K562 (cell line): Measurements from ENCODE around the gene LAT. TPM values are rescaled to one million over a fixed set of nuclear protein-coding genes. Genes with fewer than 3 reads are reported as not detected.

ENCODE experiments used
- ATAC-seq: fragments of 200-7000 bp; cut with Tn5 transposase; 3 replicates; pipeline ENCODE4 v1.9.1; 2020; ENCODE audit warnings: moderate library complexity
- BruUV-seq: library from RNA; stranded (reverse); fragments of 400-500 nt; replicated peaks from 2 replicates; lab custom pipeline; 2021; lab: Mats Ljungman, UMichigan
- CTCF ChIA-PET: fragments of 300-600 bp; formaldehyde crosslinking; extraction: SDS; loops from one replicate; lab custom pipeline; 2021; ENCODE audit warnings: low intra/inter-chr PET ratio; lab: Yijun Ruan, JAX
- POLR2A ChIA-PET: fragments of 300-600, 350-650 bp; sonication (Branson Sonifier 250); formaldehyde crosslinking; extraction: SDS; loops from one replicate; lab custom pipeline; 2021; ENCODE audit warnings: antibody characterized with exemption, inconsistent platforms; lab: Yijun Ruan, JAX
- DNase-seq, 4 experiments: peaks; one replicate each; pipeline versions ENCODE4 v3.0.0 to v3.0.0-alpha.2; 2011 to 2018; ENCODE audit warnings: low spot score in 3 of 4, mixed read lengths in 3 of 4; ENCODE audit errors: extremely low read depth in 1 of 4
- FAIRE-seq: peaks from 2 replicates; lab custom pipeline; 2011; peaks lifted over from hg19 to GRCh38; lab: Jason Lieb, UNC
- H2AFZ ChIP-seq: 2 replicates; pipeline ENCODE4 v1.6.0; 2011; ENCODE audit warnings: low read depth, low read length, control low read depth, inconsistent platforms
- H3K27ac ChIP-seq: fragments of 200-600 bp; 3 replicates; pipeline ENCODE4 v1.8.0; 2011; ENCODE audit warnings: low read depth, mild to moderate bottlenecking, control low read depth, inconsistent platforms, low read length, moderate library complexity, mixed read lengths; ENCODE audit errors: extremely low read depth
- H3K27me3 ChIP-seq, 2 experiments: fragments of 300-600 bp in 1 of 2; 2 replicates in 1 of 2; 3 replicates in 1 of 2; pipeline versions ENCODE4 v1.6.0 to v1.8.0; 2011; ENCODE audit warnings: inconsistent platforms in 2 of 2, low read length in 2 of 2, mild to moderate bottlenecking in 1 of 2, mixed read lengths in 1 of 2, moderate library complexity in 1 of 2; ENCODE audit not compliant: control insufficient read depth in 2 of 2, insufficient read depth in 2 of 2
- H3K36me3 ChIP-seq: fragments of 300-600 bp; 3 replicates; pipeline ENCODE4 v1.8.0; 2011; ENCODE audit warnings: mild to moderate bottlenecking, low read length, inconsistent platforms; ENCODE audit not compliant: control insufficient read depth, insufficient read depth
- H3K4me1 ChIP-seq, 2 experiments: fragments of 200-600 bp in 1 of 2; replicated peaks in 1 of 2; 2 replicates in 1 of 2; 3 replicates in 1 of 2; pipeline versions ENCODE4 v1.5.1 to v1.8.0; 2011; ENCODE audit warnings: inconsistent platforms in 2 of 2, low read length in 2 of 2, mild to moderate bottlenecking in 1 of 2, mixed read lengths in 1 of 2, moderate library complexity in 1 of 2; ENCODE audit not compliant: control insufficient read depth in 2 of 2, insufficient read depth in 2 of 2
- H3K4me2 ChIP-seq: 2 replicates; pipeline ENCODE4 v1.6.1; 2011; ENCODE audit warnings: low read length, control low read depth, inconsistent platforms, mixed read lengths; ENCODE audit not compliant: insufficient read depth
- H3K4me3 ChIP-seq: fragments of 200-600 bp; sonication (generic), shearing (Covaris generic); 2 replicates; pipeline ENCODE4 v1.5.1; 2016; ENCODE audit warnings: control low read depth, inconsistent platforms
- H3K79me2 ChIP-seq: fragments of 200-600 bp; 3 replicates; pipeline ENCODE4 v1.8.0; 2011; ENCODE audit warnings: low read length, inconsistent platforms; ENCODE audit not compliant: control insufficient read depth, insufficient read depth
- H3K9ac ChIP-seq, 2 experiments: 2 replicates each; pipeline versions ENCODE4 v1.6.0 to v1.6.1; 2011; ENCODE audit warnings: low read depth in 2 of 2, low read length in 2 of 2, control low read depth in 1 of 2, inconsistent platforms in 1 of 2, mild to moderate bottlenecking in 1 of 2, mixed read lengths in 1 of 2; ENCODE audit not compliant: insufficient read depth in 1 of 2
- H3K9me1 ChIP-seq: one replicate; pipeline ENCODE4 v1.6.0; 2011; ENCODE audit warnings: inconsistent platforms, mild to moderate bottlenecking, low read length, moderate library complexity; ENCODE audit not compliant: control insufficient read depth, insufficient read depth
- H3K9me3 ChIP-seq: replicated peaks from 2 replicates; pipeline ENCODE4 v1.5.1; 2011; ENCODE audit warnings: low read depth, low read length, inconsistent platforms; ENCODE audit not compliant: control insufficient read depth, insufficient read depth
- H4K20me1 ChIP-seq: replicated peaks from 2 replicates; pipeline ENCODE4 v1.6.1; 2011; ENCODE audit warnings: low read length, inconsistent platforms, mixed read lengths; ENCODE audit not compliant: control insufficient read depth, insufficient read depth
- CBX5 ChIP-seq: IDR thresholded peaks from 2 replicates; pipeline ENCODE4 v1.6.1; 2014; ENCODE audit warnings: low read depth, borderline replicate concordance
- DACH1 ChIP-seq: fragments of 450-650 bp; IDR thresholded peaks from 2 replicates; pipeline ENCODE4 v1.6.1; 2018; ENCODE audit not compliant: partially characterized antibody
- FIP1L1 ChIP-seq: fragments of 200-400 bp; formaldehyde crosslinking; IDR thresholded peaks from 2 replicates; pipeline ENCODE4 v1.6.1; 2018; ENCODE audit warnings: mild to moderate bottlenecking, low read depth, low read length; ENCODE audit not compliant: poor library complexity, severe bottlenecking
- PRMT5 ChIP-seq: sonication (generic); formaldehyde crosslinking; IDR thresholded peaks from 2 replicates; pipeline ENCODE4 v1.5.0; 2020; ENCODE audit warnings: missing genetic modification reagents
- RAD21 ChIP-seq, 2 experiments: fragments of 250-450 bp in 1 of 2; fragments of 450-650 bp in 1 of 2; sonication (Bioruptor Pico) in 1 of 2; formaldehyde crosslinking in 1 of 2; IDR thresholded peaks in 1 of 2; conservative IDR thresholded peaks in 1 of 2; 2 replicates each; pipeline versions ENCODE4 v1.4.0 to v1.8.0; 2020 to 2022; ENCODE audit warnings: mild to moderate bottlenecking in 2 of 2, moderate library complexity in 1 of 2
- SPI1 ChIP-seq: IDR thresholded peaks from 2 replicates; pipeline ENCODE4 v1.6.1; 2011; ENCODE audit warnings: low read depth, low read length, control low read depth, borderline replicate concordance
- TEAD1 ChIP-seq, 2 experiments: fragments of 450-650 bp in 1 of 2; sonication (generic) in 1 of 2; formaldehyde crosslinking; IDR thresholded peaks; 2 replicates each; pipeline versions ENCODE4 v1.4.0 to v1.8.0; 2020 to 2022; ENCODE audit warnings: mild to moderate bottlenecking in 2 of 2, missing genetic modification reagents in 1 of 2
- TRIM28 ChIP-seq: fragments of 450-650 bp; IDR thresholded peaks from 2 replicates; pipeline ENCODE4 v1.6.1; 2017
- ZBED1 ChIP-seq: IDR thresholded peaks from 2 replicates; pipeline ENCODE4 v1.6.1; 2014
- ZNF699 ChIP-seq: fragments of 250-450 bp; sonication (Bioruptor Pico); IDR thresholded peaks from 2 replicates; pipeline ENCODE4 v1.8.0; 2021; ENCODE audit warnings: mild to moderate bottlenecking, moderate library complexity; ENCODE audit not compliant: insufficient replicate concordance
- ZNF75A ChIP-seq: fragments of 450-650 bp; formaldehyde crosslinking; IDR thresholded peaks from 2 replicates; pipeline ENCODE4 v1.4.0; 2020; ENCODE audit warnings: mild to moderate bottlenecking
- WGBS: fragments of 100-300 bp; shearing (Covaris generic); methylation state at CpG from one replicate; pipeline ENCODE4 v1.1.6; 2016; ENCODE audit warnings: low coverage, mixed read lengths; ENCODE audit not compliant: insufficient coverage; ENCODE audit errors: missing lambda C conversion rate; 5-methylcytosine and 5-hydroxymethylcytosine counted together
- in situ Hi-C: fragments of 300-500 bp; cut with MboI; formaldehyde crosslinking; loops from 4 replicates; pipeline ENCODE4 v1.15.0; 2018; ENCODE audit warnings: inconsistent platforms, mixed read lengths
- intact Hi-C: fragments of 100-400 bp; cut with micrococcal nuclease; formaldehyde crosslinking; loops from 2 replicates; pipeline ENCODE4 v1.14.2; 2022
- polyA plus RNA-seq, 8 experiments: library from polyadenylated mRNA; depleted of rRNA in 4 of 8; stranded (reverse) in 5 of 8; unstranded in 3 of 8; fragments of >200 nt; fragmentation: Nextera tagmentation in 2 of 8; fragmentation: Illumina TruSeq in 1 of 8; extraction: Ambion mirVana in 2 of 8; extraction: Trizol in 1 of 8; gene quantifications; 2 replicates each; pipeline versions ENCODE4 v1.2.1 to v1.2.3, GENCODE V29; 2011 to 2014; ENCODE audit warnings: inconsistent platforms in 1 of 8, missing spikeins in 1 of 8
- total RNA-seq, 7 experiments: library from RNA; depleted of rRNA in 6 of 7; stranded (reverse); fragments of >200 nt in 6 of 7; fragmentation: Illumina TruSeq in 2 of 7; extraction: Trizol in 2 of 7; gene quantifications; 2 replicates each; pipeline versions ENCODE4 v1.2.1 to v1.2.3, GENCODE V29; 2011 to 2021; ENCODE audit warnings: low replicate concordance in 1 of 7
- TF ChIP-seq, protein P1 (sequence below), 2 experiments: fragments of 450-650 bp; formaldehyde crosslinking in 1 of 2; IDR thresholded peaks; 2 replicates each; pipeline versions ENCODE4 v1.4.0 to v1.6.1; 2014 to 2020; ENCODE audit warnings: mild to moderate bottlenecking in 2 of 2, borderline replicate concordance in 1 of 2, low read depth in 1 of 2

Gene LAT
- total and polyA plus RNA-seq, 9 of the 15 experiments (the other 6 are each of a cell fraction or from before 2014, with no cell fraction given) = 0.40 to 4.2 (median 1.3) TPM

DNA sequence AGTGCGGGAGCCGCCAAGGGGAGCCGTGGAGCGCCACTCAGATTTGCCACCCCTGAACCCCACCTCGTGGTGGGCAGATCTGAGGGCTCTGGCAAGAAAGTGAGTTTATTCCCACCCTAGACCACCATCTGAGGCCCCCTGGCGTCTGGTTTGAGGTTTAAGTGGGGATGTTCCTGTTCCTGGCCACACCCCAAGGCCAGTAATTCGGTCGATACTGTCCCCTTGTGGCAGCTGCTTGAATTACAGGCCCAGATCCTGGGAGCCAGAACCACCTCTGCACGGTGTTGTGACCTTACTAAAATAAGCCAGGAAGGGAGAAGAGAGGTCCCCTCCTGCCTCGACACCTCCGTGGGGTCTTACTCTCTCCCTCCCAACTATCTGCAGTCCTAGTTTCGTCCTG is 3.3 kb upstream of the LAT start:
- in situ Hi-C loops = loop anchor here (10.0 to 25.0 kb wide), 2 partner anchors 103 to 1231 kb away; no protein-coding TSS in a partner anchor
- Histone ChIP-seq H3K4me3 (no peak overlapping the region), H3K9me1 (peaks cover 3% of the 10 kb centered on the region), H3K4me2 (no peak overlapping the region), H3K79me2 (no peaks in the 10 kb centered on the region), H3K36me3 (peaks cover 45% of the 10 kb centered on the region), H3K9me3 (peaks cover 5% of the 10 kb centered on the region; the same call in 1 of the 2 replicates), H4K20me1 (no peaks in the 10 kb centered on the region), H3K9ac (no peak overlapping the region), H3K4me1 (peaks cover 2 to 37% of the 10 kb centered on the region in 2 experiments; a peak in 1 of 5 replicates), H3K27ac (no peak overlapping the region), H3K27me3 (no peaks in the 10 kb centered on the region), H2AFZ (no peak overlapping the region)
- peak; percentile 88 for ATAC-seq
- CTCF ChIA-PET = no interaction called here
- no TSS peak for BruUV-seq
- FAIRE-seq = peak; percentile 85
- POLR2A ChIA-PET = interaction anchor here (2.3 kb wide), 1 partner anchor 12 kb away, joined by 9 read pairs; no protein-coding TSS in a partner anchor
- WGBS = 82% methylated on average over 12 of the region's 12 CpGs
- intact Hi-C loops = no loop called here
- DNase-seq = peak; percentile 62 to 84 (median 76)
- TF ChIP-seq ZBED1 (no peak), RAD21 (CRISPR knock-in tag; conservative IDR thresholded peaks at IDR 0.05 in 1 of 2, IDR thresholded peaks at IDR 0.05 in 1 of 2) (peak; percentile 14 to 58; a peak in 3 of 4 replicates), CBX5 (peak; percentile 86), TRIM28 (peak; percentile 77), DACH1 (no peak), ZNF699 (CRISPR knock-in tag) (no peak), PRMT5 (CRISPR knock-in tag) (no peak), TEAD1 (CRISPR knock-in tag; IDR thresholded peaks at IDR 0.05) (0 out of 4 replicates have a peak, but pooled peaks of 1 of the 2 experiments have one; percentile 45), SPI1 (0 out of 2 replicates have a peak, but pooled peaks have one; percentile 13), ZNF75A (no peak), FIP1L1 (no peak)
- TF ChIP-seq, protein P1, sequence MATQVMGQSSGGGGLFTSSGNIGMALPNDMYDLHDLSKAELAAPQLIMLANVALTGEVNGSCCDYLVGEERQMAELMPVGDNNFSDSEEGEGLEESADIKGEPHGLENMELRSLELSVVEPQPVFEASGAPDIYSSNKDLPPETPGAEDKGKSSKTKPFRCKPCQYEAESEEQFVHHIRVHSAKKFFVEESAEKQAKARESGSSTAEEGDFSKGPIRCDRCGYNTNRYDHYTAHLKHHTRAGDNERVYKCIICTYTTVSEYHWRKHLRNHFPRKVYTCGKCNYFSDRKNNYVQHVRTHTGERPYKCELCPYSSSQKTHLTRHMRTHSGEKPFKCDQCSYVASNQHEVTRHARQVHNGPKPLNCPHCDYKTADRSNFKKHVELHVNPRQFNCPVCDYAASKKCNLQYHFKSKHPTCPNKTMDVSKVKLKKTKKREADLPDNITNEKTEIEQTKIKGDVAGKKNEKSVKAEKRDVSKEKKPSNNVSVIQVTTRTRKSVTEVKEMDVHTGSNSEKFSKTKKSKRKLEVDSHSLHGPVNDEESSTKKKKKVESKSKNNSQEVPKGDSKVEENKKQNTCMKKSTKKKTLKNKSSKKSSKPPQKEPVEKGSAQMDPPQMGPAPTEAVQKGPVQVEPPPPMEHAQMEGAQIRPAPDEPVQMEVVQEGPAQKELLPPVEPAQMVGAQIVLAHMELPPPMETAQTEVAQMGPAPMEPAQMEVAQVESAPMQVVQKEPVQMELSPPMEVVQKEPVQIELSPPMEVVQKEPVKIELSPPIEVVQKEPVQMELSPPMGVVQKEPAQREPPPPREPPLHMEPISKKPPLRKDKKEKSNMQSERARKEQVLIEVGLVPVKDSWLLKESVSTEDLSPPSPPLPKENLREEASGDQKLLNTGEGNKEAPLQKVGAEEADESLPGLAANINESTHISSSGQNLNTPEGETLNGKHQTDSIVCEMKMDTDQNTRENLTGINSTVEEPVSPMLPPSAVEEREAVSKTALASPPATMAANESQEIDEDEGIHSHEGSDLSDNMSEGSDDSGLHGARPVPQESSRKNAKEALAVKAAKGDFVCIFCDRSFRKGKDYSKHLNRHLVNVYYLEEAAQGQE (IDR thresholded peaks at IDR 0.05; ENCODE audit: borderline replicate concordance) = peak; percentile 45
- TF ChIP-seq, protein P1 (CRISPR knock-in tag; IDR thresholded peaks at IDR 0.05; ENCODE audit: low read depth) = no peak
